ENCODE results near the gene SCO2. TPM values are rescaled to one million over a fixed set of nuclear protein-coding genes. Genes with fewer than 3 reads are reported as not detected.

SCO2 gene, protein sequence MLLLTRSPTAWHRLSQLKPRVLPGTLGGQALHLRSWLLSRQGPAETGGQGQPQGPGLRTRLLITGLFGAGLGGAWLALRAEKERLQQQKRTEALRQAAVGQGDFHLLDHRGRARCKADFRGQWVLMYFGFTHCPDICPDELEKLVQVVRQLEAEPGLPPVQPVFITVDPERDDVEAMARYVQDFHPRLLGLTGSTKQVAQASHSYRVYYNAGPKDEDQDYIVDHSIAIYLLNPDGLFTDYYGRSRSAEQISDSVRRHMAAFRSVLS
- 10 to 100 TPM in 1 of 2 experiments, 1 to 10 TPM in 1; 8.1 to 12.8 TPM for total RNA-seq

- Mint-ChIP-seq H3K27ac (peak within 1 kb of the TSS; percentile 95), H3K36me3 (peaks cover 22% of the 10 kb centered on the region), H3K4me3 (peak within 1 kb of the TSS; percentile 96), H3K9me3 (no peaks in the 10 kb centered on the region), H3K4me1 (peaks cover 30% of the 10 kb centered on the region), H3K27me3 (no peaks in the 10 kb centered on the region)
- POLR2A ChIA-PET: interaction anchor here (0.7 to 13.0 kb wide), 39 partner anchors 8 to 711 kb away, joined by 3 to 300 read pairs (median 6); partner anchors contain the start of genes ADM2, ARSA, CHKB and CPT1B
- DNase-seq (peak; percentile 99), ATAC-seq (ENCODE audit: low read depth) (peak; percentile 57)
These were observed at the start of gene SCO2 for GRCh38 chr22:50525104-50525857. TSS of gene SCO2 (minus strand) at chr22:50525598. CDS start at chr22:50524411, 1,187 bp downstream.

DNA sequence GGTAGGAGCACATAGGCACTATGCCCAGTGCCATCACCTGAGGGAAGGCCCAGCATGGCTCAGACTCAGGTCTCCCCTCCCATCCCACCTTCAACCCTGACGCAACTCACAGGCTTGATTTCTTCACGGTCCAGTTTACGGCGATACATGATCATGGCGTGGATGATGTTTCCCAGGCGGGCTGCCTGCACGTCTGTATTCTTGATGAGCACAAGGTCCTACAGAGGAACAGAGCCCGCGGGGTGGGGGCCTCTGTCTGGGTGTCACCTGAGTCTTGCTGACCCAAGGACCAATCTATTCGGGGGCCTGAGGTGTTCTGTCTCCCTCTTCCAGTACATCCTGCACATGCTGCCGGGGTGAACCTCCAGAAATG is 49.0 kb upstream of the SCO2 start:
- Mint-ChIP-seq H3K4me1 (peaks cover 6% of the 10 kb centered on the region), H3K9me3 (no peaks in the 10 kb centered on the region), H3K36me3 (peaks cover 24% of the 10 kb centered on the region), H3K27me3 (no peaks in the 10 kb centered on the region), H3K4me3 (no peak overlapping the region), H3K27ac (no peak overlapping the region)
- ATAC-seq (ENCODE audit: low read depth) (no peak), DNase-seq (no peak)
- POLR2A ChIA-PET: interaction anchor here (0.5 to 9.8 kb wide), 3 partner anchors 11 to 47 kb away, joined by 3 to 93 read pairs (median 5); partner anchors contain the start of genes SCO2, SYCE3 and TYMP

DNA sequence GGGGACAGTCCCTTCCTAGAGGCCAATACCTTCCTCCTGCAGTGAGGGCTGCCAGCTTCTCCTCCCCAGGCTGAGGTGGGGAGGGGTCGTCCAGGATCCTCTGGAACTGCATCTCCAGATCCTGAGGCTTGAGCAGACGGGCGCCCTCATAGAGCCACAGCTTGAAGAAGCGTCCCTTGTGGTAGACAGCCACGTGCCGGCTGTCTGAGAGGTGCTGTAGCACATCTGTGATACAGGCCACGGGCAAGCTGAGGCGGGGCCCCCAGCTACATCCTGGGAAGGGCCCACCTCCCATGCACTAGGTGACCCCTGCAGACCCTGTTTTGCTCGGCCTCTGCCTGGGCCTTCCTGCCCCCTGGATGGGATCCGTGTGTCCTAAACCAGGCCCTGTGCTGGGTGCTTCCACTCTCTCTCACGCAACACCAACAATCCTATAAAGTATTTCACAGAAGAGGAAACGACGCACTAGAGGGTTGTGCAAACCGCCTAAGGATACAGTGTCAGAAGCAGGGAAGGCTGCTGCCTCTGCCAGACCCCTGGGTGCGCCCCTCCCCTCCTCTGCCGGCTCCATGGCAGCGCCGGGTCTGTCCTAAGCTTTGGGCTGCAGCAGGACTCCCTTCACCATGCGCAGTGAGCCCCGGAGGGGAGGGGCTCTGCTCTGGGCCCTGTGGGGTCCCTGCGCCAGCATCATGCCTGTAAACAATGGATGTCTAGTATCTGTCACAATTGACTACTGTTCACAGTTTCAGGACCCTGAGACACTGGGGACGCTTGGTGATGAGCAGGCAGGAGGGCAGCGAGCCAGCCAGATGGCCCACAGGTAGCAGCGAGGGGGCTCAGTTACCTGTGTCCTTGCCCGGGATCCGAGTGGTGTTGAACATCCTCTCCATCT is 48.3 kb upstream of the SCO2 start:
- Mint-ChIP-seq H3K9me3 (no peaks in the 10 kb centered on the region), H3K27ac (no peak overlapping the region), H3K27me3 (no peaks in the 10 kb centered on the region), H3K36me3 (peaks cover 25% of the 10 kb centered on the region), H3K4me1 (peaks cover 6% of the 10 kb centered on the region), H3K4me3 (no peak overlapping the region)
- no peak for ATAC-seq (ENCODE audit: low read depth)
- no peak for DNase-seq
- POLR2A ChIA-PET: interaction anchor here (0.5 to 2.1 kb wide), 3 partner anchors 23 to 49 kb away, joined by 3 to 9 read pairs (median 3); partner anchors contain the start of gene SCO2

GRCh38 chr22:50572965-50573364 is 47.6 kb upstream of the SCO2 start:
- no peak overlapping the region for H3K27ac Mint-ChIP-seq
- no peak overlapping the region for H3K4me3 Mint-ChIP-seq
- H3K9me3 Mint-ChIP-seq: no peaks in the 10 kb centered on the region
- DNase-seq: no peak
- no peak for ATAC-seq (ENCODE audit: low read depth)
- H3K36me3 Mint-ChIP-seq: peaks cover 25% of the 10 kb centered on the region
- H3K4me1 Mint-ChIP-seq: peaks cover 6% of the 10 kb centered on the region
- POLR2A ChIA-PET: interaction anchor here (0.8 to 2.1 kb wide), 6 partner anchors 10 to 65 kb away, joined by 3 to 10 read pairs (median 3); partner anchors contain the start of genes KLHDC7B, LMF2, NCAPH2 and SCO2
- no peaks in the 10 kb centered on the region for H3K27me3 Mint-ChIP-seq

GRCh38 chr22:50571264-50572175 is 46.1 kb upstream of the SCO2 start:
- H3K4me1 Mint-ChIP-seq: no peaks in the 10 kb centered on the region
- no peak overlapping the region for H3K27ac Mint-ChIP-seq
- H3K4me3 Mint-ChIP-seq: no peak overlapping the region
- H3K27me3 Mint-ChIP-seq: no peaks in the 10 kb centered on the region
- DNase-seq (no peak), ATAC-seq (ENCODE audit: low read depth) (no peak)
- no peaks in the 10 kb centered on the region for H3K9me3 Mint-ChIP-seq
- H3K36me3 Mint-ChIP-seq: peaks cover 26% of the 10 kb centered on the region
- POLR2A ChIA-PET: interaction anchor here (1.2 to 2.1 kb wide), 4 partner anchors 9 to 64 kb away, joined by 3 to 10 read pairs (median 6); partner anchors contain the start of genes KLHDC7B, LMF2, NCAPH2 and SCO2

DNA sequence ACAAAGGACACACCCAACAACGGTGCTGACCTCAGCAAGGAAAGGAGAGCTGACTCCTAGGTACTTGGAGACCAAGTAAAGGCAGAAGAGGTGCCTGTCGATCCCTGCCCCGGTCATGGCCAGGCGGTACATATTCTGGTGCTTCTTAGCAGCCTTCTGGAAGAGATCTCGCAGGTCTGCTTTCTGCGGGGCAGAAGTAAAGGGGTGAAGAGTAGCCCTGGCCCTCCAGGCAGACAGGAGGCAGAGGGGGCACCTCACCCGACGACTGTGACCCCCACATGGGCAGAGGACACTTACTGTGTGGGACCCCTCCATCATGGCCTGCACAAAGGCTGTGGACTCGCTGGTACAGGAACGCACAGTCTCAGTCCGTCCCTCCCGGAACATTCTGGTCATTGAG is 45.5 kb upstream of the SCO2 start:
- Mint-ChIP-seq H3K27me3 (no peaks in the 10 kb centered on the region), H3K4me1 (no peaks in the 10 kb centered on the region), H3K27ac (no peak overlapping the region), H3K36me3 (peaks cover 20% of the 10 kb centered on the region), H3K9me3 (no peaks in the 10 kb centered on the region), H3K4me3 (no peak overlapping the region)
- no peak for DNase-seq
- POLR2A ChIA-PET: interaction anchor here (1.9 kb wide), 1 partner anchor 8 kb away, joined by 10 read pairs; the partner anchor contains the start of gene SYCE3
- no peak for ATAC-seq (ENCODE audit: low read depth)

DNA sequence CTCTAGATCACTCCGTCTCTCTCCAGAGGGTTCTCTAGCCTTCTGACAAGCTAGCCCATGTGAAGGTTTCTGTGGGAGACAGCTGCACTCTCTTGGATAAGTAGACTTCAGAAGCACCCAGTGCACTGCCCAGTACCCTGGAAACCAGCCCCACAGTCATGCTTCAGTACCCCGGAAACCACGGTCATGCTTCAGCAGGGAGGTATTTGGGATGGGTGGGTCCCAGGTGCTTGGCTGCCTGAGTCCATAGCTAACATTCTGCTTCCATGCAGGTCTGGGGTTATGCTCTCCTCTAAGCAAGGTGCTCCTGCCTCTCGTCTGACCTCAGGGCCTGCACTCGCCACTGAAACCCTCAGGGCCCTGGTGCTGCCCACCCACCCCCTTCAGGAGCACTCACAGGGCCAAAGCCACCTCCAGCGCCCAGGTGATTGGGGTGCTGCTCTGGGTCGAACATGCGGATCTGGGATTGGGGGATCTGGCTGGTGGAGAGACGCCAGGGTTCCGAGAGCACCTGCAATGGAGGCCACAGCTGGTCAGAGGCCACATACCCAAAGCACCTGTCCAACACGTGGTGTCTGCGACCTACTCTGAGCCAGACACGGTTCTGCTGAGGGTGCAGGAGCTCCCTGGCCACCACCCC is 44.6 kb upstream of the SCO2 start:
- H3K27ac Mint-ChIP-seq: no peak overlapping the region
- POLR2A ChIA-PET: interaction anchor here (1.6 kb wide), 1 partner anchor 44 kb away, joined by 4 read pairs; the partner anchor contains the start of gene SCO2
- H3K27me3 Mint-ChIP-seq: no peaks in the 10 kb centered on the region
- peaks cover 20% of the 10 kb centered on the region for H3K36me3 Mint-ChIP-seq
- H3K9me3 Mint-ChIP-seq: no peaks in the 10 kb centered on the region
- H3K4me3 Mint-ChIP-seq: no peak overlapping the region
- DNase-seq: no peak
- ATAC-seq (ENCODE audit: low read depth): no peak
- no peaks in the 10 kb centered on the region for H3K4me1 Mint-ChIP-seq

GRCh38 chr22:50569041-50569459 is 43.7 kb upstream of the SCO2 start:
- Mint-ChIP-seq H3K36me3 (peaks cover 20% of the 10 kb centered on the region), H3K4me3 (no peak overlapping the region), H3K27me3 (no peaks in the 10 kb centered on the region), H3K4me1 (peaks cover 2% of the 10 kb centered on the region), H3K9me3 (no peaks in the 10 kb centered on the region), H3K27ac (no peak overlapping the region)
- DNase-seq (no peak), ATAC-seq (ENCODE audit: low read depth) (no peak)
- POLR2A ChIA-PET: interaction anchor here (1.6 kb wide), 1 partner anchor 43 kb away, joined by 4 read pairs; the partner anchor contains the start of gene SCO2

DNA sequence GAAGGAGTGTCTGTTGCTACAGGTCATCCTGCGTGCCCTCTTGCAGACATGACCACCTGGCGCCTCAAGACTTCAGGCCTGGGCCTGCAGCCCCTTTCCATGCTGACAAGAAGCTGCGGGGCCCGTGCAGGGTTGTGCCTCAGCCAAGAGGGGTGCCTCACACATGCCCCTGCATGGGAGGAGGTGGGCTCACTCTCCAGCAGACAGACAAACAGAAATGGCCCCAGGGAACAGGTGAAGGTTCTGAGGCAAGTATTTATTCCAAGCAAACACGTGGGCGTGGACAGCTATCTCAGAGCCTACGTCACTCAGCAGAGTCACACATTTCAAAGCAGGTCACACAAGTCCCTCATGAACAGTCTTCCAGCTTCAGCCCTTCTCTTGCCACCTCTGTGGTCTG is 43.2 kb upstream of the SCO2 start:
- ATAC-seq (ENCODE audit: low read depth): no peak
- peaks cover 2% of the 10 kb centered on the region for H3K4me1 Mint-ChIP-seq
- no peaks in the 10 kb centered on the region for H3K9me3 Mint-ChIP-seq
- no peak overlapping the region for H3K4me3 Mint-ChIP-seq
- POLR2A ChIA-PET: interaction anchor here (1.6 kb wide), 1 partner anchor 43 kb away, joined by 4 read pairs; the partner anchor contains the start of gene SCO2
- no peak for DNase-seq
- peaks cover 20% of the 10 kb centered on the region for H3K36me3 Mint-ChIP-seq
- H3K27ac Mint-ChIP-seq: no peak overlapping the region
- peaks cover 3% of the 10 kb centered on the region for H3K27me3 Mint-ChIP-seq

DNA sequence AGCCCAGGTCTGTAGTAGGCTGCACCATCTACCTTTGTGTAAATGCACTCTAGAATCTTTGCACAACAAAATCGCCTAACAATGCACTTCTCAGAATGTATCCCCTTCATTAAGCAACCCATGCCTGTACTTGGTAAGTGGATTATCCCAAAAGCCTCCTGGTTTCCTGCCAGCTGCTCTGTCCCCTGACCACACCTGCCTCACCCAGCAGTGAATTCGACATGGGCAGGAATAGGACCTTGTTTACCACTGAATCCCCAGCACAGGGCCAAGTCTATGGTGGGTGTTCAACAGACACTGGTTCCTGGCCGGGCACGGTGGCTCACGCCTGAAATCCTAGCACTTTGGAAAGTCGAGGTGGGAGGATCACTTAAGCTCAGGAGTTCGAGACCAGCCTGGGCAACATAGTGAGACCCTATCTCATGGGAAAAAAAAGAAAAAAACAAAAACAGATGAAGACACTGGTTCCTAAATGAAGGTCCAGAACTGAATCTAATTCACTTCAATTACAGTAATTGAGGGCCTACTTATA is 42.4 kb upstream of the SCO2 start:
- no peaks in the 10 kb centered on the region for H3K9me3 Mint-ChIP-seq
- peaks cover 18% of the 10 kb centered on the region for H3K36me3 Mint-ChIP-seq
- H3K4me1 Mint-ChIP-seq: peaks cover 9% of the 10 kb centered on the region
- DNase-seq (no peak), ATAC-seq (ENCODE audit: low read depth) (no peak)
- H3K27me3 Mint-ChIP-seq: peaks cover 11% of the 10 kb centered on the region
- H3K4me3 Mint-ChIP-seq: no peak overlapping the region
- H3K27ac Mint-ChIP-seq: no peak overlapping the region
- POLR2A ChIA-PET: no interaction called here

GRCh38 chr22:50564289-50564688 is 38.9 kb upstream of the SCO2 start:
- H3K27ac Mint-ChIP-seq: no peak overlapping the region
- peaks cover 14% of the 10 kb centered on the region for H3K4me1 Mint-ChIP-seq
- peaks cover 13% of the 10 kb centered on the region for H3K27me3 Mint-ChIP-seq
- POLR2A ChIA-PET: interaction anchor here (0.8 to 5.1 kb wide), 10 partner anchors 11 to 57 kb away, joined by 3 to 127 read pairs (median 14); partner anchors contain the start of genes CHKB, CPT1B, LMF2 and NCAPH2
- peaks cover 3% of the 10 kb centered on the region for H3K36me3 Mint-ChIP-seq
- H3K4me3 Mint-ChIP-seq: no peak overlapping the region
- ATAC-seq (ENCODE audit: low read depth) (no peak), DNase-seq (no peak)
- H3K9me3 Mint-ChIP-seq: no peaks in the 10 kb centered on the region

Measured in activated naive CD8-positive, alpha-beta T cell treated with anti-CD3 and anti-CD28 coated beads, Interleukin-2, amount 10 ng/mL, durations not matched to agents 7 days and 5 days (primary cell).